ENCODE measurements around the gene CORIN.

CORIN gene

DNA sequence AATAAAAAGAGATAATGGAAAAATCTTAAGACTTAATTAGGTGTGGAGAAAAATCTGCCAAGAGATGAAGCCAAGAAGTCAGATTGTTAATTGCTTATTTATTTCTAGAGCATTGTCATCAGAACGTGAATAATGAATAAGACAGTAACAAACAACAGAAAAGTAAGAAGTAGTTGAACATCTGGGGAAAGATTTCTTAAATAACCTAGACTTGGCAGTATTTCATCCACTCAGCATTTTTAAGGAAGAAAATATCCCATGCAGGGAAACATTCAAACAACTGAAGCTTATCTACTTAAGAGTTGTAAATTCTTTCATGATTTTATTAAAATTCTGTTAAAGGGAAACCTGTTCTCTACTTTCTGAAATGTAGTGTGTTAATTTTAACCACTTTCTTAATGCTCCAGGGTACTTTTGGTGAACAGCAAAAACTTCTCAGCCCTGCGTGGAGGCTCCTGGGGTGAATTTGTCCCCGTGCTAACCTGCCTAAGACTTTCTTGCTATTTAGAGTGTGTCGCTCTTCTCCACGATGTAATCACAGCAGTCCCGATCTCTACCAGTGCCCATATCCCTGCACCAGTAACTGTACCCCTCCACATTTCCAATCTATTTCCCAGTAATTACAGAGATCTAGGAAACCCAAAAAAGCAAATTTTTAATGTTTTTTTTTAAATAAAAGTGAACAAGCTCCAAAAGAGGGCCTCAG, 124.6 kb downstream of the CORIN start:
- TF ChIP-seq, protein P1, sequence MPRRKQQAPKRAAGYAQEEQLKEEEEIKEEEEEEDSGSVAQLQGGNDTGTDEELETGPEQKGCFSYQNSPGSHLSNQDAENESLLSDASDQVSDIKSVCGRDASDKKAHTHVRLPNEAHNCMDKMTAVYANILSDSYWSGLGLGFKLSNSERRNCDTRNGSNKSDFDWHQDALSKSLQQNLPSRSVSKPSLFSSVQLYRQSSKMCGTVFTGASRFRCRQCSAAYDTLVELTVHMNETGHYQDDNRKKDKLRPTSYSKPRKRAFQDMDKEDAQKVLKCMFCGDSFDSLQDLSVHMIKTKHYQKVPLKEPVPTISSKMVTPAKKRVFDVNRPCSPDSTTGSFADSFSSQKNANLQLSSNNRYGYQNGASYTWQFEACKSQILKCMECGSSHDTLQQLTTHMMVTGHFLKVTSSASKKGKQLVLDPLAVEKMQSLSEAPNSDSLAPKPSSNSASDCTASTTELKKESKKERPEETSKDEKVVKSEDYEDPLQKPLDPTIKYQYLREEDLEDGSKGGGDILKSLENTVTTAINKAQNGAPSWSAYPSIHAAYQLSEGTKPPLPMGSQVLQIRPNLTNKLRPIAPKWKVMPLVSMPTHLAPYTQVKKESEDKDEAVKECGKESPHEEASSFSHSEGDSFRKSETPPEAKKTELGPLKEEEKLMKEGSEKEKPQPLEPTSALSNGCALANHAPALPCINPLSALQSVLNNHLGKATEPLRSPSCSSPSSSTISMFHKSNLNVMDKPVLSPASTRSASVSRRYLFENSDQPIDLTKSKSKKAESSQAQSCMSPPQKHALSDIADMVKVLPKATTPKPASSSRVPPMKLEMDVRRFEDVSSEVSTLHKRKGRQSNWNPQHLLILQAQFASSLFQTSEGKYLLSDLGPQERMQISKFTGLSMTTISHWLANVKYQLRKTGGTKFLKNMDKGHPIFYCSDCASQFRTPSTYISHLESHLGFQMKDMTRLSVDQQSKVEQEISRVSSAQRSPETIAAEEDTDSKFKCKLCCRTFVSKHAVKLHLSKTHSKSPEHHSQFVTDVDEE (CRISPR knock-in tag; IDR thresholded peaks at IDR 0.05): no peak
- TF ChIP-seq ZFP30 (CRISPR knock-in tag; IDR thresholded peaks at IDR 0.05): no peak
- TF ChIP-seq ZNF8 (CRISPR knock-in tag; IDR thresholded peaks at IDR 0.05): no peak
- TF ChIP-seq GLIS3 (CRISPR knock-in tag; IDR thresholded peaks at IDR 0.05): no peak
- TF ChIP-seq SNAI2 (CRISPR knock-in tag; IDR thresholded peaks at IDR 0.05): no peak
- no peak for TF ChIP-seq RARB (CRISPR knock-in tag; IDR thresholded peaks at IDR 0.05)
- TF ChIP-seq, protein P2, sequence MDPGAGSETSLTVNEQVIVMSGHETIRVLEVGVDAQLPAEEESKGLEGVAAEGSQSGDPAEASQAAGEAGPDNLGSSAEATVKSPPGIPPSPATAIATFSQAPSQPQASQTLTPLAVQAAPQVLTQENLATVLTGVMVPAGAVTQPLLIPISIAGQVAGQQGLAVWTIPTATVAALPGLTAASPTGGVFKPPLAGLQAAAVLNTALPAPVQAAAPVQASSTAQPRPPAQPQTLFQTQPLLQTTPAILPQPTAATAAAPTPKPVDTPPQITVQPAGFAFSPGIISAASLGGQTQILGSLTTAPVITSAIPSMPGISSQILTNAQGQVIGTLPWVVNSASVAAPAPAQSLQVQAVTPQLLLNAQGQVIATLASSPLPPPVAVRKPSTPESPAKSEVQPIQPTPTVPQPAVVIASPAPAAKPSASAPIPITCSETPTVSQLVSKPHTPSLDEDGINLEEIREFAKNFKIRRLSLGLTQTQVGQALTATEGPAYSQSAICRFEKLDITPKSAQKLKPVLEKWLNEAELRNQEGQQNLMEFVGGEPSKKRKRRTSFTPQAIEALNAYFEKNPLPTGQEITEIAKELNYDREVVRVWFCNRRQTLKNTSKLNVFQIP (CRISPR knock-in tag; IDR thresholded peaks at IDR 0.05; ENCODE audit: borderline replicate concordance, low read depth): no peak
- no peak for TF ChIP-seq ZC3H10 (CRISPR knock-in tag; IDR thresholded peaks at IDR 0.05)
- TF ChIP-seq PPARA (CRISPR knock-in tag; IDR thresholded peaks at IDR 0.05; ENCODE audit: borderline replicate concordance): no peak
- TF ChIP-seq ZNF70 (CRISPR knock-in tag; IDR thresholded peaks at IDR 0.05): no peak
- no peak for TF ChIP-seq OSR1 (CRISPR knock-in tag; IDR thresholded peaks at IDR 0.05)
- no peak for TF ChIP-seq CSDC2 (CRISPR knock-in tag; IDR thresholded peaks at IDR 0.05)
- no peak for TF ChIP-seq ISL1 (CRISPR knock-in tag; IDR thresholded peaks at IDR 0.05)
- TF ChIP-seq, protein P3, sequence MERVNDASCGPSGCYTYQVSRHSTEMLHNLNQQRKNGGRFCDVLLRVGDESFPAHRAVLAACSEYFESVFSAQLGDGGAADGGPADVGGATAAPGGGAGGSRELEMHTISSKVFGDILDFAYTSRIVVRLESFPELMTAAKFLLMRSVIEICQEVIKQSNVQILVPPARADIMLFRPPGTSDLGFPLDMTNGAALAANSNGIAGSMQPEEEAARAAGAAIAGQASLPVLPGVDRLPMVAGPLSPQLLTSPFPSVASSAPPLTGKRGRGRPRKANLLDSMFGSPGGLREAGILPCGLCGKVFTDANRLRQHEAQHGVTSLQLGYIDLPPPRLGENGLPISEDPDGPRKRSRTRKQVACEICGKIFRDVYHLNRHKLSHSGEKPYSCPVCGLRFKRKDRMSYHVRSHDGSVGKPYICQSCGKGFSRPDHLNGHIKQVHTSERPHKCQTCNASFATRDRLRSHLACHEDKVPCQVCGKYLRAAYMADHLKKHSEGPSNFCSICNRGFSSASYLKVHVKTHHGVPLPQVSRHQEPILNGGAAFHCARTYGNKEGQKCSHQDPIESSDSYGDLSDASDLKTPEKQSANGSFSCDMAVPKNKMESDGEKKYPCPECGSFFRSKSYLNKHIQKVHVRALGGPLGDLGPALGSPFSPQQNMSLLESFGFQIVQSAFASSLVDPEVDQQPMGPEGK (CRISPR knock-in tag; IDR thresholded peaks at IDR 0.05; ENCODE audit: borderline replicate concordance): no peak
- ATAC-seq: no peak

DNA sequence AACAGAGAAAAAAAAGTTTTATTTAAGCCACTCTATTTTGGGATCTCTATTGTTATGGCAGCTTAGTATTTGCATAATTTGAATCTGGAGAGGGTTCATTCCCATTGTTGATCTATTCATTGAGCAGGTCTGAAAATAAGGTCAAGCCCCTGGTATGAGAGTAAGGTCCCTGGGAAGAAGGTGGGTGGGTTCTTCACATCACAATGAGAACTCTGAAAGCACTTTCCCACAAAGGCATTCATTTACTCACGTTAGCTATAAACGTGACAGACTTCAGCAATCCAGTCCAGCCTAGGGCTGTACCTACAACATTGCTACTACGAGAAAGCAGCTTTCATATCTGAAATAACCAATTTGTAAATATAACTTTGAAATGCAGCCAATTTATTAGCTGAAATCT, 126.2 kb downstream of the CORIN start:
- no peak for TF ChIP-seq RARB (CRISPR knock-in tag; IDR thresholded peaks at IDR 0.05)
- no peak for TF ChIP-seq GLIS3 (CRISPR knock-in tag; IDR thresholded peaks at IDR 0.05)
- TF ChIP-seq, protein P3 (CRISPR knock-in tag; IDR thresholded peaks at IDR 0.05; ENCODE audit: borderline replicate concordance): no peak
- TF ChIP-seq ZNF70 (CRISPR knock-in tag; IDR thresholded peaks at IDR 0.05): no peak
- no peak for TF ChIP-seq SNAI2 (CRISPR knock-in tag; IDR thresholded peaks at IDR 0.05)
- no peak for TF ChIP-seq TCF4 (CRISPR knock-in tag; IDR thresholded peaks at IDR 0.05; ENCODE audit: borderline replicate concordance)
- TF ChIP-seq ARNTL (CRISPR knock-in tag; IDR thresholded peaks at IDR 0.05; ENCODE audit: borderline replicate concordance, low read depth): no peak
- TF ChIP-seq TOX (CRISPR knock-in tag; IDR thresholded peaks at IDR 0.05; ENCODE audit: borderline replicate concordance): no peak
- TF ChIP-seq ESRRG (CRISPR knock-in tag; IDR thresholded peaks at IDR 0.05): no peak
- no peak for TF ChIP-seq ISL1 (CRISPR knock-in tag; IDR thresholded peaks at IDR 0.05)
- no peak for TF ChIP-seq ZFP3 (CRISPR knock-in tag; IDR thresholded peaks at IDR 0.05)
- TF ChIP-seq, protein P4, sequence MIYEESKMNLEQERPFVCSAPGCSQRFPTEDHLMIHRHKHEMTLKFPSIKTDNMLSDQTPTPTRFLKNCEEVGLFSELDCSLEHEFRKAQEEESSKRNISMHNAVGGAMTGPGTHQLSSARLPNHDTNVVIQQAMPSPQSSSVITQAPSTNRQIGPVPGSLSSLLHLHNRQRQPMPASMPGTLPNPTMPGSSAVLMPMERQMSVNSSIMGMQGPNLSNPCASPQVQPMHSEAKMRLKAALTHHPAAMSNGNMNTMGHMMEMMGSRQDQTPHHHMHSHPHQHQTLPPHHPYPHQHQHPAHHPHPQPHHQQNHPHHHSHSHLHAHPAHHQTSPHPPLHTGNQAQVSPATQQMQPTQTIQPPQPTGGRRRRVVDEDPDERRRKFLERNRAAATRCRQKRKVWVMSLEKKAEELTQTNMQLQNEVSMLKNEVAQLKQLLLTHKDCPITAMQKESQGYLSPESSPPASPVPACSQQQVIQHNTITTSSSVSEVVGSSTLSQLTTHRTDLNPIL (CRISPR knock-in tag; IDR thresholded peaks at IDR 0.05; ENCODE audit: low read depth): no peak
- no peak for TF ChIP-seq PPARA (CRISPR knock-in tag; IDR thresholded peaks at IDR 0.05; ENCODE audit: borderline replicate concordance)
- no peak for TF ChIP-seq ZFP30 (CRISPR knock-in tag; IDR thresholded peaks at IDR 0.05)

DNA sequence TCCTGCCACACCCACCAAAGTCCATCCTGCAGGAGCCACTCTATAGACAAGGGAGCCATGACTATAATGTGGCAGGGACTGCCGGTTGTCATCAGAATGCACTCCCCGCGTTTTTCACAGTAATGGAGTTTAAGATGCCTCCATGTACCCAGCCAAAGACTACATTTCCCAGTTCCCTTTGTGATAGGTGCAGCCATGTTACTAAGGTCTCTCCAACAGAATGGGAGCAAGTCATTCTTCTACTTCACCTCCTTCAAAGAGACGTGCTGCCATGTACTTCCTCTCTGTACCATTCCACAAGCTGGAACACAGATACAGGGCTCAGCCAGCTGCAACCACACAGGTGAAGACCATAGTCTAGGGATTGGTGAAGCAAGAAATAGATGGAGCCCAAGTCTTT, 126.7 kb downstream of the CORIN start:
- ATAC-seq: no peak
- no peak for TF ChIP-seq SNAI2 (CRISPR knock-in tag; IDR thresholded peaks at IDR 0.05)
- no peak for TF ChIP-seq ZNF565 (CRISPR knock-in tag; conservative IDR thresholded peaks at IDR 0.05; ENCODE audit: low read depth)
- no peak for TF ChIP-seq ZFP3 (CRISPR knock-in tag; IDR thresholded peaks at IDR 0.05)
- TF ChIP-seq PPARA (CRISPR knock-in tag; IDR thresholded peaks at IDR 0.05; ENCODE audit: borderline replicate concordance): no peak
- TF ChIP-seq ZFP30 (CRISPR knock-in tag; IDR thresholded peaks at IDR 0.05): no peak
- no peak for TF ChIP-seq ISL1 (CRISPR knock-in tag; IDR thresholded peaks at IDR 0.05)
- TF ChIP-seq, protein P1 (CRISPR knock-in tag; IDR thresholded peaks at IDR 0.05): no peak
- no peak for TF ChIP-seq OSR1 (CRISPR knock-in tag; IDR thresholded peaks at IDR 0.05)
- TF ChIP-seq, protein P2 (CRISPR knock-in tag; IDR thresholded peaks at IDR 0.05; ENCODE audit: borderline replicate concordance, low read depth): no peak

More for the DNA sequence above, 126.2 kb downstream of the CORIN start:
- no peak for ATAC-seq

Measured in SK-N-SH treated with all-trans-retinoic acid at 6 μM for 48 hours (cell line).